SU-DHL-6 (cell line): ENCODE data around the gene ARHGAP1.

Experiments
- CTCF ChIP-seq: fragments of 200-600 bp; sonication (generic); IDR thresholded peaks from one replicate; pipeline ENCODE4 v1.5.1; 2017; ENCODE audit warnings: antibody characterized with exemption, mild to moderate bottlenecking, low read length, moderate library complexity; ENCODE audit not compliant: insufficient read depth, poor library complexity, severe bottlenecking
- EZH2phosphoT487 ChIP-seq: fragments of 200-600 bp; sonication (generic), shearing (Covaris generic); conservative IDR thresholded peaks from 2 replicates; pipeline ENCODE4 v1.6.1; 2018; ENCODE audit warnings: mild to moderate bottlenecking, antibody characterized with exemption, low read length, moderate library complexity, mixed read lengths

DNA sequence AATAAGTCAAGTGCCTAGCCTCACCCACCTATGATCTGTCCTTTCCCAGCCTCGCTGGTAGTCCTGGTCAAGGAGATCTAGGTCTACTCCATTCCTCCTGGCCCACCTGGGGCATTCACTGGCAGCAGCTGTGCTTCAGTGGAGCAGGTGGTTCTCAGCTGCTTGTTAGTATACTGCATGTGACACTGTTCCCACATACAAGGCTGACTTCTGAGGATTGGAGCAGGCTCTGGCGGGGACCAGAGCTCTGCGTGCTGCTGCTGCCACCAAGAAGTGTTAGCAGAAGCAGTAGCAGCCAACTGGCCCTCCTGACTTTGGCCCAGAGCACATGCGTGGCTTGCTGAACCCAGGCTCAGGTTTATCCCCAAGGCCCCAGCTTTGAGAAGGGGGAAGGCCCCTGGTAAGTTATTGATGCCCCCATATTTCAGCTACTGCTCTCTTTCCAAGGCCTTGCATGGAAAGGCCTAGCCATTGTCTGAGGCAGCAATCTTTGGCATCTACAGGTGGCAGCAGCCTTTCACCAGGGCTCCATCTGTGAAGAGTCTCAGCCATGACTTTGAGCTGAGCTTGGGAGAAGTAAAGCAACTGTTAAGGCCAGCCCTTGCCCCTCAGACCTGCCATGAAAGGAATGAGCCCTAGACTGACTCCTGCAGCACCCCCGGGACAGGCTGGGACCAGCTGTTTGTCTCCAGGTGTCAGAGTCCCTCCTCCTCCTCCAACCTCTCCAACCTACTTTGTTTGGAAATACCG, 26.5 kb downstream of the ARHGAP1 start:
- TF ChIP-seq CTCF (no peak), EZH2phosphoT487 (no peak)
